Activated CD4-positive, alpha-beta T cell treated with anti-CD3 and anti-CD28 coated beads, Interleukin-2, amount 50 U/mL, for 24 hours (primary cell): Measurements from ENCODE around the gene P3R3URF.
A peak's percentile ranks its signal among the peaks of the same experiment; 100 is the strongest.

Experiments
- DNase-seq, 2 donors: peaks; one replicate each; pipeline ENCODE4 v3.0.0-alpha.2; 2020; ENCODE audit warnings: low read depth in 1 of 2, low spot score in 1 of 2

The P3R3URF gene

GRCh38 chr1:46194641-46195193, 18.4 kb upstream of the P3R3URF start:
- no peak for DNase-seq

- no peak for DNase-seq
Observed at GRCh38 chr1:46193984-46194570, 17.8 kb upstream of the P3R3URF start.

GRCh38 chr1:46193285-46193684, 17.0 kb upstream of the P3R3URF start:
- no peak for DNase-seq

GRCh38 chr1:46192171-46192570, 15.9 kb upstream of the P3R3URF start:
- no peak for DNase-seq

- no peak for DNase-seq
Observed at GRCh38 chr1:46191033-46191701, 14.9 kb upstream of the P3R3URF start.

GRCh38 chr1:46190539-46190938, 14.3 kb upstream of the P3R3URF start:
- no peak for DNase-seq

GRCh38 chr1:46188295-46189030, 12.2 kb upstream of the P3R3URF start:
- no peak for DNase-seq

- DNase-seq = no peak
Observed at GRCh38 chr1:46187106-46187869, 11.0 kb upstream of the P3R3URF start.

GRCh38 chr1:46186076-46186475, 9.8 kb upstream of the P3R3URF start:
- no peak for DNase-seq

GRCh38 chr1:46184920-46185658, 8.8 kb upstream of the P3R3URF start:
- DNase-seq = peak; percentile 43 to 54

- no peak for DNase-seq
Observed at GRCh38 chr1:46183926-46184557, 7.8 kb upstream of the P3R3URF start.

GRCh38 chr1:46183079-46183847, 7.0 kb upstream of the P3R3URF start:
- DNase-seq = no peak

- no peak for DNase-seq
Observed at GRCh38 chr1:46181343-46182260, 5.3 kb upstream of the P3R3URF start.

- DNase-seq = no peak
Observed at GRCh38 chr1:46180082-46180616, 3.9 kb upstream of the P3R3URF start.

GRCh38 chr1:46179138-46180081, 3.1 kb upstream of the P3R3URF start:
- DNase-seq = peak; percentile 36 to 62

GRCh38 chr1:46175243-46175642, 1.0 kb downstream of the P3R3URF start:
- DNase-seq = no peak
